Nucleus accumbens (tissue), 56 donors: ENCODE results near the gene ENDOD1.

Experiments
- DNase-seq, 56 donors: peaks; one replicate each; lab custom pipeline; 2025; lab: John Stamatoyannopoulos, UW

The ENDOD1 gene

GRCh38 chr11:95076416-95076815 is 13.2 kb upstream of the ENDOD1 start:
- DNase-seq, result no peak

- no peak for DNase-seq
These were observed 12.7 kb upstream of the ENDOD1 start for GRCh38 chr11:95076981-95077380.

GRCh38 chr11:95078526-95078925 is 11.1 kb upstream of the ENDOD1 start:
- DNase-seq, result peak in 1 of 56 donors; percentile 42

- peak in 1 of 56 donors; percentile 48 for DNase-seq
These were observed 8.6 kb upstream of the ENDOD1 start for GRCh38 chr11:95081010-95081409.

- DNase-seq, result peak in 48 of 56 donors; percentile 26 to 87 (median 66)
These were observed 8.2 kb upstream of the ENDOD1 start for GRCh38 chr11:95081412-95081811.

- DNase-seq, result peak in 38 of 56 donors; percentile 15 to 84 (median 60)
These were observed 7.1 kb upstream of the ENDOD1 start for GRCh38 chr11:95082576-95083001.

GRCh38 chr11:95084509-95084908 is 5.1 kb upstream of the ENDOD1 start:
- peak in 9 of 56 donors; percentile 15 to 40 (median 27) for DNase-seq

GRCh38 chr11:95085117-95085816 is 4.4 kb upstream of the ENDOD1 start:
- DNase-seq, result no peak

- DNase-seq, result no peak
These were observed 3.5 kb upstream of the ENDOD1 start for GRCh38 chr11:95086151-95086550.

- DNase-seq, result no peak
These were observed 2.6 kb upstream of the ENDOD1 start for GRCh38 chr11:95086836-95087570.

GRCh38 chr11:95088946-95089619 is 563 bp upstream of the ENDOD1 start:
- peak in 8 of 56 donors; percentile 33 to 90 (median 82) for DNase-seq

- DNase-seq, result no peak
These were observed 2.1 kb downstream of the ENDOD1 start for GRCh38 chr11:95091663-95092180.

GRCh38 chr11:95092549-95093324 is 3.1 kb downstream of the ENDOD1 start:
- peak in 1 of 56 donors; percentile 28 for DNase-seq

- DNase-seq, result no peak
These were observed 3.9 kb downstream of the ENDOD1 start for GRCh38 chr11:95093548-95093947.

- DNase-seq, result no peak
These were observed 6.4 kb downstream of the ENDOD1 start for GRCh38 chr11:95095858-95096587.

- DNase-seq, result no peak
These were observed 7.6 kb downstream of the ENDOD1 start for GRCh38 chr11:95097209-95097608.

- no peak for DNase-seq
These were observed 9.2 kb downstream of the ENDOD1 start for GRCh38 chr11:95098826-95099225.

GRCh38 chr11:95100191-95100648 is 10.6 kb downstream of the ENDOD1 start:
- DNase-seq, result no peak

GRCh38 chr11:95100856-95101507 is 11.3 kb downstream of the ENDOD1 start:
- no peak for DNase-seq
